Upper lobe of left lung (tissue), 6 donors: Measurements from ENCODE around the gene SLC39A2. TPM values are rescaled to one million over a fixed set of nuclear protein-coding genes. Genes with fewer than 3 reads are reported as not detected.

Experiments
- ATAC-seq, 2 donors: fragments of 200-7000 bp; cut with Tn5 transposase; one replicate each; pipeline ENCODE4 v1.9.1; 2022; ENCODE audit warnings: mild to moderate bottlenecking in 2 of 2, moderate library complexity in 2 of 2; ENCODE audit not compliant: low FRiP score in 2 of 2
- DNase-seq, 2 donors: peaks; one replicate each; pipeline ENCODE4 v3.0.0-alpha.2; 2019 to 2020
- H3K27ac ChIP-seq, 4 donors: fragments of 200-600 bp; sonication (generic); one replicate each; pipeline ENCODE4 v1.5.1; 2016 to 2019
- H3K27me3 ChIP-seq, 4 donors: fragments of 200-600 bp; sonication (generic); one replicate each; pipeline ENCODE4 v1.5.1; 2017 to 2019
- H3K36me3 ChIP-seq, 4 donors: fragments of 200-600 bp; sonication (generic); one replicate each; pipeline ENCODE4 v1.5.1; 2016 to 2019
- H3K4me1 ChIP-seq, 4 donors: fragments of 200-600 bp; sonication (generic); one replicate each; pipeline ENCODE4 v1.5.1; 2018 to 2019
- H3K4me3 ChIP-seq, 4 donors: fragments of 200-600 bp; sonication (generic); one replicate each; pipeline ENCODE4 v1.5.1; 2017 to 2019; ENCODE audit warnings: mild to moderate bottlenecking in 2 of 4, moderate library complexity in 1 of 4
- H3K9me3 ChIP-seq, 4 donors: fragments of 200-600 bp; sonication (generic); one replicate each; pipeline ENCODE4 v1.5.1; 2018 to 2019
- EP300 ChIP-seq, 4 donors: sonication (generic); formaldehyde crosslinking; IDR thresholded peaks; one replicate each; pipeline ENCODE4 v1.5.1; 2017; ENCODE audit warnings: antibody characterized with exemption in 4 of 4, control low read depth in 2 of 4
- POLR2A ChIP-seq, 4 donors: fragments of 450-650 bp; IDR thresholded peaks; one replicate each; pipeline ENCODE4 v1.5.1; 2016 to 2017; ENCODE audit warnings: antibody characterized with exemption in 4 of 4, mild to moderate bottlenecking in 2 of 4
- POLR2AphosphoS5 ChIP-seq, 2 donors: sonication (generic); formaldehyde crosslinking; IDR thresholded peaks; one replicate each; pipeline ENCODE4 v1.5.1; 2017; ENCODE audit warnings: antibody characterized with exemption in 2 of 2
- WGBS, 2 donors: methylation state at CpG; one replicate each; pipeline ENCODE4 v1.1.5; 2017 to 2018; 5-methylcytosine and 5-hydroxymethylcytosine counted together
- total RNA-seq, 6 donors: library from RNA; depleted of rRNA in 4 of 6; stranded (reverse); fragments of >200 nt in 4 of 6; gene quantifications; one replicate each; pipeline versions ENCODE4 v1.1.0 to v1.2.1, GENCODE V29; 2016 to 2021
- TF ChIP-seq, protein P1 (sequence below), 6 experiments: fragments of 450-650 bp in 4 of 6; fragments of 200-600 bp in 2 of 6; sonication (generic) in 2 of 6; IDR thresholded peaks; one replicate each; pipeline ENCODE4 v1.5.1; 2016 to 2019; ENCODE audit warnings: antibody characterized with exemption in 6 of 6
- donor health status: DM: no; HTN: no; CAD: no; lungs with moderate emphysema.
- donor health status: DM: no; HTN: yes; CAD: no; lungs with severe emphysema.

Gene SLC39A2
- total RNA-seq, 6 donors from 2014 or later, result 0.30 TPM; not detected in 5

DNA sequence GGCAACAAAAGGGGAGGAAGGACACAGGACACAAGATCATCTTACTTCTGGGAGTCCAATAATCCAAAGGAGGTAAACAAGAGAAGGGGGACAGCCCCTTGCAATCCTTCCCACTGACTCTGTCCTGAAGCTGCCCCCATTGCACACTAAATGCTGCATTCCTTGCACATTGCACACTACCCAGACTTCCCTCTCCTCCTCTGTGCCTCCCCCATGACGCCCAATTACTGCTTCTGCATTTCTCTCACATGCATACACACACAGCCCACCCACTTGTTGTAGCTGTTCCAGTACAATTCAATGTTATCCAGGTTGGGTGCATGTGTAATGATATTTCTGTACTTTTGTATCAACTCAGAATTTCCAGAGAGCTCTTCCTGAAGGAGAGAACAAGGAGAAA lies 20.3 kb downstream of the SLC39A2 start:
- H3K27ac ChIP-seq, result no peak overlapping the region
- no peaks in the 10 kb centered on the region for H3K27me3 ChIP-seq
- 65 to 78% methylated on average over 1 of the region's 1 CpG for WGBS, 2 donors
- no peak for DNase-seq
- no peak overlapping the region for H3K4me3 ChIP-seq
- peaks cover 6 to 54% (median 17%) of the 10 kb centered on the region in 4 donors for H3K36me3 ChIP-seq
- TF ChIP-seq EP300 (IDR thresholded peaks at IDR 0.05) (no peak), POLR2AphosphoS5 (IDR thresholded peaks at IDR 0.05) (no peak), POLR2A (IDR thresholded peaks at IDR 0.05) (no peak)
- TF ChIP-seq, protein P1, sequence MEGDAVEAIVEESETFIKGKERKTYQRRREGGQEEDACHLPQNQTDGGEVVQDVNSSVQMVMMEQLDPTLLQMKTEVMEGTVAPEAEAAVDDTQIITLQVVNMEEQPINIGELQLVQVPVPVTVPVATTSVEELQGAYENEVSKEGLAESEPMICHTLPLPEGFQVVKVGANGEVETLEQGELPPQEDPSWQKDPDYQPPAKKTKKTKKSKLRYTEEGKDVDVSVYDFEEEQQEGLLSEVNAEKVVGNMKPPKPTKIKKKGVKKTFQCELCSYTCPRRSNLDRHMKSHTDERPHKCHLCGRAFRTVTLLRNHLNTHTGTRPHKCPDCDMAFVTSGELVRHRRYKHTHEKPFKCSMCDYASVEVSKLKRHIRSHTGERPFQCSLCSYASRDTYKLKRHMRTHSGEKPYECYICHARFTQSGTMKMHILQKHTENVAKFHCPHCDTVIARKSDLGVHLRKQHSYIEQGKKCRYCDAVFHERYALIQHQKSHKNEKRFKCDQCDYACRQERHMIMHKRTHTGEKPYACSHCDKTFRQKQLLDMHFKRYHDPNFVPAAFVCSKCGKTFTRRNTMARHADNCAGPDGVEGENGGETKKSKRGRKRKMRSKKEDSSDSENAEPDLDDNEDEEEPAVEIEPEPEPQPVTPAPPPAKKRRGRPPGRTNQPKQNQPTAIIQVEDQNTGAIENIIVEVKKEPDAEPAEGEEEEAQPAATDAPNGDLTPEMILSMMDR (IDR thresholded peaks at IDR 0.05), result no peak
- no peaks in the 10 kb centered on the region for H3K9me3 ChIP-seq
- no peak for ATAC-seq
- peaks cover 18 to 24% (median 20%) of the 10 kb centered on the region in 4 donors for H3K4me1 ChIP-seq

DNA sequence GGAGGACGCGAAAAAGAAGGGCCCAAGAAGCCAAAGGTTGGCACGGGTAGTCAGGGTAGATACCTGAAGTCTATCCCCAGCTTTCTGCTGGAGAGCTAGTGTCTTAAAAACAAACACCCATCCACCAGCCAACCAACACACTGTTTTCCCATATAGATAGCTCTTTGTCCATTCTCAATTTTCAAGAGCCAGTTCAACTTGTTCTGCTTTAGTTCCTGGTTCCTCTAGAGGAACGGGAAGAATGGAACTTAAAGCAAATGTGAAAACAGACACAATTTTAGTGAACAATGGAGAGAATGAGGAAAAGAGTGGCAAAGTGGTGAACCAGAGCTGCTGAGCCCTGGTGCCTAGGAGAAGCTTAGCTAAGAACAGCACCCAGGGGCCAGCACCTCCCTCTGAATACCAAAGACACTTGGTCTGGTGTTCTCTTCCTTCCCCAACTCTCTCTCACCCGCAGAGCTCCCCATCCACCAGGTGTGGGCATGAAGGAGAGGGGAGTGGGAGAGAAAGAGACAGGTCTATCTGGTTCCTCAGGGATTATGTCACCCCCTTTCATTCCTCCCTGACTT lies 22.0 kb downstream of the SLC39A2 start:
- ATAC-seq, result no peak
- H3K27me3 ChIP-seq, result peaks cover 0 to 8% (median 1%) of the 10 kb centered on the region in 4 donors
- peaks cover 6 to 54% (median 17%) of the 10 kb centered on the region in 4 donors for H3K36me3 ChIP-seq
- no peak overlapping the region for H3K4me3 ChIP-seq
- TF ChIP-seq POLR2A (IDR thresholded peaks at IDR 0.05), result no peak
- TF ChIP-seq EP300 (IDR thresholded peaks at IDR 0.05), result no peak
- no peak for TF ChIP-seq POLR2AphosphoS5 (IDR thresholded peaks at IDR 0.05)
- TF ChIP-seq, protein P1 (IDR thresholded peaks at IDR 0.05), result no peak
- 85 to 92% methylated on average over 5 of the region's 5 CpGs for WGBS, 2 donors
- DNase-seq, result no peak
- peaks cover 23 to 29% (median 28%) of the 10 kb centered on the region in 4 donors for H3K4me1 ChIP-seq
- no peaks in the 10 kb centered on the region for H3K9me3 ChIP-seq
- H3K27ac ChIP-seq, result peak overlapping the region in 2 of 4 donors; percentile 7 to 38

DNA sequence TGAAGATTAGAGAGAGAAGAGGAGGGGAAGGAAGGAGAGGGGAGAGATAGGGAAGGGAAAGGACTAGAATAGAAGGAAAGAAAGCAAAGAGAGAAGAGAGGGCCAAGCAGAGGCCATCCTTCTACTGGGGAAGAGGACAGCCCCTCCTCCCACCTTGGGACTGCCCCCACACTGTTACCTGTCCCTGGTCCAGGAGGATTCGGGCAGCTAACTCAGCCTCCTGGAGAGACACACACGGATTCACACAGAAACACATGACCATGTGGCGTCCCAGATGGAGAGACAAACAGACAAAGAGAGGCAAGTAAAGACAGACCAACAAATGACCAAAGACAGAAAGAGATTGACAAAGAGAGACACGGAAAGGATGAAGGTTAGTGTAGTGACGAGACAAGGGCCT lies 23.6 kb downstream of the SLC39A2 start:
- Histone ChIP-seq H3K4me3 (peak overlapping the region in 2 of 4 donors; percentile 60 to 78), H3K9me3 (no peaks in the 10 kb centered on the region), H3K4me1 (peaks cover 29 to 36% (median 30%) of the 10 kb centered on the region in 4 donors), H3K36me3 (peaks cover 4 to 43% (median 12%) of the 10 kb centered on the region in 4 donors), H3K27ac (peak overlapping the region in 3 of 4 donors; percentile 87 to 93 (median 89)), H3K27me3 (peaks cover 0 to 8% (median 1%) of the 10 kb centered on the region in 4 donors)
- DNase-seq, result no peak
- TF ChIP-seq POLR2A (IDR thresholded peaks at IDR 0.05), result no peak
- no peak for ATAC-seq
- WGBS, 2 donors, result 80 to 81% methylated on average over 5 of the region's 5 CpGs

DNA sequence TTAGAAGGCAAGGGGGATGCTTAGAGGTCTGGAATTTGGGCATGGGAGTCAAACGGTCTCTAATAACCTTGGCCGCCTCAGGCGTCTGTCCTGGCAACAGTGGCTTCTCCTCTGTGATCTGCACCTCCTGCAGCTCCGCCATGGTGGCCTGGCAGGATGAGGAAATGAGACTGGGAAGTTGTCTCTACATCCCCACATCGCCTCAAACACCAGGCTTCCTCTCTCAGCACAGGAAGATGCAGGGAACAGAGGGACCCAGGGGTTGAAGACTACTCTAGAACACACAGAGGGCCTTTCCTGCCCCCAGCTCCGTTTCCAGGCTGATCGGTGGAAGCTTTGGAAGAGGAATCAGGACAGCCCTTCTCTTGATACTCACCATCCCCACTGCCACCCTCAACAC lies 24.1 kb downstream of the SLC39A2 start:
- Histone ChIP-seq H3K4me3 (peak overlapping the region in 3 of 4 donors; percentile 60 to 78 (median 74)), H3K36me3 (peaks cover 3 to 38% (median 9%) of the 10 kb centered on the region in 4 donors), H3K9me3 (no peaks in the 10 kb centered on the region), H3K27ac (peak overlapping the region; percentile 80 to 93 (median 88)), H3K4me1 (peaks cover 29 to 36% (median 30%) of the 10 kb centered on the region in 4 donors), H3K27me3 (peaks cover 0 to 8% (median 1%) of the 10 kb centered on the region in 4 donors)
- ATAC-seq, result no peak
- TF ChIP-seq POLR2A (IDR thresholded peaks at IDR 0.05) (no peak), POLR2AphosphoS5 (IDR thresholded peaks at IDR 0.05) (peak in 1 of 2 donors; percentile 14)
- no peak for DNase-seq
- WGBS, 2 donors, result 26 to 56% methylated on average over 6 to 7 of the region's 7 CpGs

DNA sequence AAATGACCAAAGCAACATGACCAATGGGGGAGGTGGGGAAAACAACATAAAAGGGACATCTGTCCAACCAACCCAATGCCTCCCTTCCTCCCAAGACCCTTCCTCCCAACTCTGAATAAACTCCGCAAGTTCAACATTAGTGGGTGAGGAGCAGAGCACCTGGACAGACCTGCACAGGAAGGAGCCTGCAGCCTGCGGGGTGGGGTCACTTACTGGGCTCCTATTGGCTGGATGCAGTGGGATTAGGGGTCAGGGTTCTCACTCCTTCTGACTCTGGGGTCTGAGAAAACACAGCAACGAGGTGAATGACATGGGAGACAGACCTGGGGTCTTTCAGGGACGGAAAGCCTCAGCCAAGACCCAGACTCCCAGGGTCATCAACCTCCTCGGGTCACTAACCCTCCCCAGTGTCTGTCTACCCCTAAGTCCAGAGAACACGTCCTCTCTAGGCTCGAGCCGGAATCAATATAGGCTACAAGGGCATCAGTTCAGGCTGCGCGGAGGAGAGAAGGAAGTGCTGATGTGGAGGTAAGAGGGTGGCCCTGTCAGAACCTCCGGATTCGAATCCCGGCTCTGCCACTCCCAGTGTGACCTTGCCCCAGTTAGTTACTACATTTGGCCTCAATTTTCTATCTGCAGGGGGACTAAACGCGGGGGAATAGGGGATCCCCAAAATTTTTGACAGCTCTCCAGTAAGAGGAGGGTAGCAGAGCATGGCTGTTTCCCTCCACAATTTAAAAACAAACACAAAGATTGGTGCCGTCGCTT lies 24.9 kb downstream of the SLC39A2 start:
- Histone ChIP-seq H3K9me3 (no peaks in the 10 kb centered on the region), H3K36me3 (peaks cover 0 to 30% (median 5%) of the 10 kb centered on the region in 4 donors), H3K27me3 (peaks cover 0 to 8% (median 1%) of the 10 kb centered on the region in 4 donors), H3K4me1 (peaks cover 29 to 36% (median 30%) of the 10 kb centered on the region in 4 donors), H3K4me3 (peak overlapping the region; percentile 60 to 89 (median 76)), H3K27ac (peak overlapping the region; percentile 80 to 93 (median 88))
- TF ChIP-seq POLR2AphosphoS5 (IDR thresholded peaks at IDR 0.05), result no peak
- TF ChIP-seq POLR2A (IDR thresholded peaks at IDR 0.05), result no peak
- no peak for TF ChIP-seq EP300 (IDR thresholded peaks at IDR 0.05)
- TF ChIP-seq, protein P1 (IDR thresholded peaks at IDR 0.05), result no peak
- WGBS, 2 donors, result 20 to 33% methylated on average over 12 to 17 of the region's 17 CpGs
- DNase-seq, result no peak
- peak in 1 of 2 donors; percentile 8 for ATAC-seq
